ENCODE results near the gene RPL31.

RPL31 gene

DNA sequence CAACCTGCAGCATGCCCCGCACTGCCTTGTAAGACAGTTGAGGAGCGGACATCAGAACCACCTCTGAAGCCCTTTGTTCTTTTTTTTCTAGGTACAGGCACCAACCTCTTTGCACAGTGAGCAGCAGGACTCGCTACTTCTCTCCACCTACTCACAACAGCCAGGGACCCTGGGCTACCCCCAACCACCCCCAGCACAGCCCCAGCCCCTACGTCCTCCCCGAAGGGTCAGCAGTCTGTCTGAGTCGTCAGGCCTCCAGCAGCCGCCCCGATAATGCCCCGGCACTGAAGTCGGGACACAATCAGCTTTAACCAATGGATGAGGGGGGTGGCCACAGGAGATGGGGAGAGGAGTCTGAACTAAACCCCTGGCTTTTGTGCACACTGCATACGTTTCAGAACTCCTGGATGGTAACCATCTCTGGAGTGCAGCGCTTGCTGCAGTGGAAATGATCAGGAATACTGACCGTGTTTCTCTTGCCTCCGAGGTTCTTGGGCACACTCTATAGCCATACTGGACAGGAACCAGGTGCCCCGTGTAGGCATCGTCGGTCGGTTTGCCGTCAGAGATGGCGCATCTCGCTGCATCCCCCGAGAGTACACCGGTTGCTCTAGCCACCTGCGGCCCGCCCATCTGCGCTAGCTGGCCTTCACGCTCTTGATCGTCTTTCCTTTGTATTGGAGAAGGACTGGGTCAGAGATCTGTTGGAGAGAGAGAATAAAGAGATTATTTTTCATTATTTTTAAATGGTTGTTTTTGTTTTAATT, 6.6 kb upstream of the RPL31 start:
- no peak for DNase-seq
- H3K79me2 ChIP-seq (ENCODE audit: low read length), result no peaks in the 10 kb centered on the region
- TF ChIP-seq EZH2 (optimal IDR thresholded peaks at IDR 0.05; ENCODE audit: low read depth, low read length) (no peak), EZH2phosphoT487 (IDR thresholded peaks at IDR 0.05; ENCODE audit: low read length) (no peak)
- TF ChIP-seq, protein P1, sequence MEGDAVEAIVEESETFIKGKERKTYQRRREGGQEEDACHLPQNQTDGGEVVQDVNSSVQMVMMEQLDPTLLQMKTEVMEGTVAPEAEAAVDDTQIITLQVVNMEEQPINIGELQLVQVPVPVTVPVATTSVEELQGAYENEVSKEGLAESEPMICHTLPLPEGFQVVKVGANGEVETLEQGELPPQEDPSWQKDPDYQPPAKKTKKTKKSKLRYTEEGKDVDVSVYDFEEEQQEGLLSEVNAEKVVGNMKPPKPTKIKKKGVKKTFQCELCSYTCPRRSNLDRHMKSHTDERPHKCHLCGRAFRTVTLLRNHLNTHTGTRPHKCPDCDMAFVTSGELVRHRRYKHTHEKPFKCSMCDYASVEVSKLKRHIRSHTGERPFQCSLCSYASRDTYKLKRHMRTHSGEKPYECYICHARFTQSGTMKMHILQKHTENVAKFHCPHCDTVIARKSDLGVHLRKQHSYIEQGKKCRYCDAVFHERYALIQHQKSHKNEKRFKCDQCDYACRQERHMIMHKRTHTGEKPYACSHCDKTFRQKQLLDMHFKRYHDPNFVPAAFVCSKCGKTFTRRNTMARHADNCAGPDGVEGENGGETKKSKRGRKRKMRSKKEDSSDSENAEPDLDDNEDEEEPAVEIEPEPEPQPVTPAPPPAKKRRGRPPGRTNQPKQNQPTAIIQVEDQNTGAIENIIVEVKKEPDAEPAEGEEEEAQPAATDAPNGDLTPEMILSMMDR (IDR thresholded peaks at IDR 0.05; ENCODE audit: low read length), result no peak
- H3K9me3 ChIP-seq (replicated peaks; ENCODE audit: insufficient read depth, low read length), result no peaks in the 10 kb centered on the region
- no peaks in the 10 kb centered on the region for H3K9me2 ChIP-seq (replicated peaks; ENCODE audit: insufficient read depth, low read length)
- no peaks in the 10 kb centered on the region for H3F3A ChIP-seq (ENCODE audit: insufficient read depth, low read length)
- no peak overlapping the region for H3K4me2 ChIP-seq (ENCODE audit: low read depth, low read length)
- H3K27me3 ChIP-seq (replicated peaks; ENCODE audit: insufficient read depth, low read length), result no peaks in the 10 kb centered on the region
- H3K36me3 ChIP-seq (replicated peaks; ENCODE audit: insufficient read depth, low read length), result no peaks in the 10 kb centered on the region
- H4K20me1 ChIP-seq (ENCODE audit: insufficient read depth, low read length), result no peaks in the 10 kb centered on the region
- no peak overlapping the region for H3K27ac ChIP-seq (ENCODE audit: low read length)
- H3K9ac ChIP-seq (ENCODE audit: low read length), result no peak overlapping the region
- no peak overlapping the region for H3K4me3 ChIP-seq (ENCODE audit: low read length)
- H3K4me1 ChIP-seq (ENCODE audit: low read length), result no peaks in the 10 kb centered on the region
- H2AFZ ChIP-seq (ENCODE audit: low read length), result no peak overlapping the region

DNA sequence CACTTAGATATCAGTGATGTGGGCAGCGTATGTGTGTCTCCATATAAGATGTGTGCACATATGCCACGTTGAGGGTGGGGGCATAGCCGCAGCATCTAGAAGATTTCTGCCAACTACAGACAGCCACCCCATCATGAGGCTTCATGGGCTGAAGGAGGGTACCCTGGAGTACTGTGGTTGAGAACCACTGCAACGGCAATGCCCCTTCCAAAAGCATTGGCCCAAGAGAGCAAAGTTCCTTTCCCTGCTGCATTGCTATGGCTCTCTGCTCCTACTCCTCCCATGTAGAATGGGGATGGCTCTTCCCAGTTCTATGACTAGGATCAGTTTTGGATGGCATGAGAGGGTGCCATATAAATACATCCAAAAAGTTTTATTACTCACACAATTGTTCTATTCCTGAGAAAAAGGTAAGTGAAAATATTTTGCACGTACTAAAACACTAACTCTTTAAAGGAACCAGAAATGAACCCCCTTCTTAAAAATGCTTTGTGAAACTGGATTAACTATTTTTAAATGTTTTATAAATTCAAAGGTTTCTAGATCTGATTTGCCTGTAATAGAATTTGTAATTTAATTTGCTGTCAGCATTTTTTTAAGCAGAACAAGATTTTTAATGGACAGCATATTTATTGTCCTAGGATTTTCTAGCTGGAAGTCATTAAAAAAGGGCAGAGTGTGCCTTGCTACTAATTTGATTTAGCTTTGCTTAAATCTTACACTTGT, 4.4 kb upstream of the RPL31 start:
- DNase-seq, result no peak
- no peak overlapping the region for H2AFZ ChIP-seq (ENCODE audit: low read length)
- no peaks in the 10 kb centered on the region for H3K27me3 ChIP-seq (replicated peaks; ENCODE audit: insufficient read depth, low read length)
- H3K4me2 ChIP-seq (ENCODE audit: low read depth, low read length), result no peak overlapping the region
- no peaks in the 10 kb centered on the region for H3K9me3 ChIP-seq (replicated peaks; ENCODE audit: insufficient read depth, low read length)
- TF ChIP-seq EZH2phosphoT487 (IDR thresholded peaks at IDR 0.05; ENCODE audit: low read length) (no peak), EZH2 (optimal IDR thresholded peaks at IDR 0.05; ENCODE audit: low read depth, low read length) (no peak)
- TF ChIP-seq, protein P1 (IDR thresholded peaks at IDR 0.05; ENCODE audit: low read length), result no peak
- no peak overlapping the region for H3K27ac ChIP-seq (ENCODE audit: low read length)
- peaks cover 4% of the 10 kb centered on the region for H3K4me1 ChIP-seq (ENCODE audit: low read length)
- no peak overlapping the region for H3K9ac ChIP-seq (ENCODE audit: low read length)
- H3K36me3 ChIP-seq (replicated peaks; ENCODE audit: insufficient read depth, low read length), result no peaks in the 10 kb centered on the region
- H4K20me1 ChIP-seq (ENCODE audit: insufficient read depth, low read length), result no peaks in the 10 kb centered on the region
- no peak overlapping the region for H3K4me3 ChIP-seq (ENCODE audit: low read length)
- no peaks in the 10 kb centered on the region for H3F3A ChIP-seq (ENCODE audit: insufficient read depth, low read length)
- H3K9me2 ChIP-seq (replicated peaks; ENCODE audit: insufficient read depth, low read length), result no peaks in the 10 kb centered on the region
- H3K79me2 ChIP-seq (ENCODE audit: low read length), result peaks cover 6% of the 10 kb centered on the region

DNA sequence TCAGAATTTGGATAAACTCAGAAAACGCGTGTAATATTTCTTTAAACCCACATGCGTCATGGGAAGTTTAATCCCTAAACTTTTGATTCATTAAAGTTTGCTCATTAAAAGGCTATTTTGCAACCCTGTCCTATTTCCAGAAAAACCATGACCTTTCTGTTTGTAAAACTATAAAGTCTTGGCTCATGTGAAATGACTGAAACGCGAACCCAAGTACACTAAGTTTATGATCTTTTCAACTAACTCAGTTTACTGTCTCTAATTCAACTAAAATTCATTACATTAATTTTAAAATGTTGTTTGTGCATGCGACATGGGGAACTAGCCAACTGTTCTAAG, 3.9 kb upstream of the RPL31 start:
- H3K4me2 ChIP-seq (ENCODE audit: low read depth, low read length), result no peak overlapping the region
- H3K9me2 ChIP-seq (replicated peaks; ENCODE audit: insufficient read depth, low read length), result no peaks in the 10 kb centered on the region
- H3K9ac ChIP-seq (ENCODE audit: low read length), result no peak overlapping the region
- no peaks in the 10 kb centered on the region for H4K20me1 ChIP-seq (ENCODE audit: insufficient read depth, low read length)
- H3K4me3 ChIP-seq (ENCODE audit: low read length), result no peak overlapping the region
- no peak overlapping the region for H3K27ac ChIP-seq (ENCODE audit: low read length)
- H3K79me2 ChIP-seq (ENCODE audit: low read length), result peaks cover 11% of the 10 kb centered on the region
- DNase-seq, result no peak
- H3F3A ChIP-seq (ENCODE audit: insufficient read depth, low read length), result peaks cover 4% of the 10 kb centered on the region; the same call in 1 of the 2 replicates
- no peak for TF ChIP-seq EZH2 (optimal IDR thresholded peaks at IDR 0.05; ENCODE audit: low read depth, low read length)
- no peak for TF ChIP-seq EZH2phosphoT487 (IDR thresholded peaks at IDR 0.05; ENCODE audit: low read length)
- TF ChIP-seq, protein P1 (IDR thresholded peaks at IDR 0.05; ENCODE audit: low read length), result no peak
- no peak overlapping the region for H2AFZ ChIP-seq (ENCODE audit: low read length)
- 0 out of 2 replicates have a peak, but pooled peaks cover 2% of the 10 kb centered on the region for H3K36me3 ChIP-seq (replicated peaks; ENCODE audit: insufficient read depth, low read length)
- peaks cover 4% of the 10 kb centered on the region for H3K4me1 ChIP-seq (ENCODE audit: low read length)
- H3K9me3 ChIP-seq (replicated peaks; ENCODE audit: insufficient read depth, low read length), result no peaks in the 10 kb centered on the region
- H3K27me3 ChIP-seq (replicated peaks; ENCODE audit: insufficient read depth, low read length), result no peaks in the 10 kb centered on the region

Data from MM.1S (cell line).